Keratinocyte (primary cell): ENCODE measurements around the gene HOXD4. TPM values are rescaled to one million over a fixed set of nuclear protein-coding genes. Genes with fewer than 3 reads are reported as not detected.

ENCODE experiments used
- DNase-seq: peaks from one replicate; pipeline ENCODE4 v3.0.0-alpha.2; 2011; ENCODE audit warnings: low read depth, missing footprints, low spot score
- FAIRE-seq: peaks from 2 replicates; lab custom pipeline; 2011; peaks lifted over from hg19 to GRCh38; lab: Jason Lieb, UNC
- H2AFZ ChIP-seq: 2 replicates; pipeline ENCODE4 v1.6.0; 2012; ENCODE audit warnings: low read length, control low read depth, inconsistent platforms; ENCODE audit not compliant: control insufficient read depth
- H3K27ac ChIP-seq: 2 replicates; pipeline ENCODE4 v1.5.1; 2011; ENCODE audit warnings: low read length; ENCODE audit not compliant: control insufficient read depth, insufficient read depth
- H3K27me3 ChIP-seq: 3 replicates; pipeline ENCODE4 v1.6.0; 2011; ENCODE audit warnings: low read length; ENCODE audit not compliant: control insufficient read depth, insufficient read depth; ENCODE audit errors: extremely low read depth
- H3K36me3 ChIP-seq, 2 experiments: 2 replicates in 1 of 2; 3 replicates in 1 of 2; pipeline ENCODE4 v1.5.1; 2011; ENCODE audit warnings: low read length in 2 of 2, mild to moderate bottlenecking in 1 of 2; ENCODE audit not compliant: control insufficient read depth in 2 of 2, insufficient read depth in 2 of 2; ENCODE audit errors: extremely low read depth in 1 of 2
- H3K4me1 ChIP-seq: 3 replicates; pipeline ENCODE4 v1.5.1; 2011; ENCODE audit warnings: low read length; ENCODE audit not compliant: control insufficient read depth, insufficient read depth; ENCODE audit errors: extremely low read depth
- H3K4me2 ChIP-seq: 3 replicates; pipeline ENCODE4 v1.6.0; 2011; ENCODE audit warnings: low read depth, low read length; ENCODE audit not compliant: control insufficient read depth, insufficient read depth; ENCODE audit errors: extremely low read depth
- H3K4me3 ChIP-seq, 3 experiments: fragments of 200-600 bp in 1 of 3; sonication (generic) in 1 of 3; 2 replicates in 2 of 3; 3 replicates in 1 of 3; pipeline ENCODE4 v1.5.1; 2011 to 2016; ENCODE audit warnings: low read length in 3 of 3, mild to moderate bottlenecking in 3 of 3, control low read depth in 2 of 3, inconsistent platforms in 1 of 3, low read depth in 1 of 3, mixed read lengths in 1 of 3, mixed run types in 1 of 3, moderate library complexity in 1 of 3; ENCODE audit not compliant: control insufficient read depth in 2 of 3, insufficient read depth in 2 of 3; ENCODE audit errors: extremely low read depth in 1 of 3
- H3K79me2 ChIP-seq: 2 replicates; pipeline ENCODE4 v1.6.0; 2012; ENCODE audit warnings: low read length; ENCODE audit not compliant: control insufficient read depth, insufficient read depth
- H3K9ac ChIP-seq: 3 replicates; pipeline ENCODE4 v1.6.0; 2011; ENCODE audit warnings: low read length; ENCODE audit not compliant: control insufficient read depth, insufficient read depth; ENCODE audit errors: extremely low read depth
- H3K9me1 ChIP-seq: 3 replicates; pipeline ENCODE4 v1.6.0; 2011; ENCODE audit warnings: low read length; ENCODE audit not compliant: control insufficient read depth, insufficient read depth; ENCODE audit errors: extremely low read depth
- H3K9me3 ChIP-seq: 2 replicates; pipeline ENCODE4 v1.5.1; 2012; ENCODE audit warnings: low read depth, low read length; ENCODE audit not compliant: control insufficient read depth
- H4K20me1 ChIP-seq: 3 replicates; pipeline ENCODE4 v1.6.0; 2011; ENCODE audit warnings: low read length; ENCODE audit not compliant: control insufficient read depth, insufficient read depth; ENCODE audit errors: extremely low read depth
- EZH2 ChIP-seq: IDR thresholded peaks from one replicate; pipeline ENCODE4 v1.6.1; 2012; ENCODE audit warnings: inconsistent platforms, mild to moderate bottlenecking, low read length, moderate library complexity
- dilution Hi-C: fragments of 300-500 bp; cut with MboI; formaldehyde crosslinking; loops from one replicate; pipeline ENCODE4 v1.7.0; 2020; ENCODE audit warnings: low sequenced_read_pairs; ENCODE audit not compliant: extremely low pct_ligation_motif_present
- polyA plus RNA-seq, 5 experiments: library from polyadenylated mRNA; depleted of rRNA in 3 of 5; stranded (reverse) in 3 of 5; stranded (forward) in 1 of 5; unstranded in 1 of 5; fragments of >200 nt; gene quantifications; 1 replicate in 1 of 5; 2 replicates in 3 of 5; 3 replicates in 1 of 5; pipeline versions ENCODE4 v1.2.1 to v1.2.3, GENCODE V29; 2011 to 2012; ENCODE audit warnings: missing spikeins in 2 of 5, low read depth in 1 of 5, low replicate concordance in 1 of 5
- TF ChIP-seq, protein P1 (sequence below), 3 experiments: IDR thresholded peaks in 1 of 3; conservative IDR thresholded peaks in 1 of 3; optimal IDR thresholded peaks in 1 of 3; 2 replicates in 2 of 3; 3 replicates in 1 of 3; pipeline versions ENCODE3 to v1.5.1; 2011; ENCODE audit warnings: low read length in 3 of 3, mild to moderate bottlenecking in 3 of 3, moderate library complexity in 2 of 3, control low read depth in 1 of 3, inconsistent platforms in 1 of 3; ENCODE audit not compliant: insufficient read depth in 2 of 3; ENCODE audit errors: extremely low read depth in 1 of 3

HOXD4 gene
- polyA plus RNA-seq, 1 donor (not counting 4 experiments of a cell fraction or from before 2014, with no cell fraction given), result not detected

DNA sequence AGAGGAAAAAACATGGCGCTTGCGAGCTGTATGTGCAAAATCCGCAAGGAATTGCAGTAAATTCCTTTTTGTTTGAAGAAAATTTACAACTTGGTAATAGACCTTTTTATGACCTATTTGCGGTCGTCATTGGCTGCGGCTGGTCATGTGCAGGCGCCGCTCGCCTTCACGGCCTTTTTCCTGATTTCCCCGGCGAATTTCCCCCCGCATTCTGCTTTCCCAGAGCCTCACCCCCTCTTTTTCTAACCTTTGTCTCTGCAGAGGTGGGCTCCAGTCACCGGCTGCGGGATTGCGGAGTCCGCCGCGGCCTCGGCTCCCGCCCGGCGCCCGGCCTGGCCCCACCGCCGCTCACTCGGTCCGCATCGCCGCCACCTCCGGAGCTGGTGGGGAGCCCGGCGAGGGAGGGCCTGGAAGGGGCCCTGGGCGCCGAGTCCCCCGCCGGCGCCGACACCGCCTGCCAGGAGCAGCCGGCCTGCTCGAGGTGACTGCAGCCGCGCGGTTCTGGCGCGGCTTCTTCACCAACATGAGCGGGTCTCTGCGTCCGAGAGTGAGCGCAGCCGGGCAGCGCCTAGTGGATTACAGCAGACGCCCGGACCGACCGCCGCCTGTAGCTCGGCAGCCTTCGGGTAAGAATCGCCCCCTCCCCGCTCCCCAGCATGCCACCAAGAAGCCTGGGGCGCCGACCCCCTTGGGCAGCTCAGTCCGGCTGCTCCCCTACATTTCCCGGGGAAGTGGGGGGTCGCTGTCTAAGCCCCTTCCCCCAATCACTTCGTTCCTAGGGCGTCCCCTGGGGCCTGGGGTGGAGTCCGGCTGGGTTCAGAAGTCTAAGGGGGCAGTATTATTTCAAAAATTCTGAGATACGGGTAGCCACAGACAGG lies 14.7 kb upstream of the HOXD4 start:
- H3K4me3 ChIP-seq, result peak overlapping the region in 1 of 3 experiments; percentile 26
- H3K27ac ChIP-seq, result no peak overlapping the region
- peaks cover 92% of the 10 kb centered on the region for H3K27me3 ChIP-seq
- peak overlapping the region; percentile 34 for H3K4me2 ChIP-seq
- no peak overlapping the region for H2AFZ ChIP-seq
- dilution Hi-C loops, result no loop called here
- DNase-seq (no peak), FAIRE-seq (no peak)
- no peaks in the 10 kb centered on the region for H3K79me2 ChIP-seq
- H3K9me1 ChIP-seq, result no peaks in the 10 kb centered on the region
- H3K4me1 ChIP-seq, result no peaks in the 10 kb centered on the region
- TF ChIP-seq, protein P1, sequence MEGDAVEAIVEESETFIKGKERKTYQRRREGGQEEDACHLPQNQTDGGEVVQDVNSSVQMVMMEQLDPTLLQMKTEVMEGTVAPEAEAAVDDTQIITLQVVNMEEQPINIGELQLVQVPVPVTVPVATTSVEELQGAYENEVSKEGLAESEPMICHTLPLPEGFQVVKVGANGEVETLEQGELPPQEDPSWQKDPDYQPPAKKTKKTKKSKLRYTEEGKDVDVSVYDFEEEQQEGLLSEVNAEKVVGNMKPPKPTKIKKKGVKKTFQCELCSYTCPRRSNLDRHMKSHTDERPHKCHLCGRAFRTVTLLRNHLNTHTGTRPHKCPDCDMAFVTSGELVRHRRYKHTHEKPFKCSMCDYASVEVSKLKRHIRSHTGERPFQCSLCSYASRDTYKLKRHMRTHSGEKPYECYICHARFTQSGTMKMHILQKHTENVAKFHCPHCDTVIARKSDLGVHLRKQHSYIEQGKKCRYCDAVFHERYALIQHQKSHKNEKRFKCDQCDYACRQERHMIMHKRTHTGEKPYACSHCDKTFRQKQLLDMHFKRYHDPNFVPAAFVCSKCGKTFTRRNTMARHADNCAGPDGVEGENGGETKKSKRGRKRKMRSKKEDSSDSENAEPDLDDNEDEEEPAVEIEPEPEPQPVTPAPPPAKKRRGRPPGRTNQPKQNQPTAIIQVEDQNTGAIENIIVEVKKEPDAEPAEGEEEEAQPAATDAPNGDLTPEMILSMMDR (optimal IDR thresholded peaks at IDR 0.05 in 1 of 3, IDR thresholded peaks at IDR 0.05 in 1 of 3, conservative IDR thresholded peaks at IDR 0.05 in 1 of 3; ENCODE audit: extremely low read depth in 1 of 3, insufficient read depth in 2 of 3, low read length in 3 of 3), result no peak
- TF ChIP-seq EZH2, result no peak
- peaks cover 8% of the 10 kb centered on the region for H3K9me3 ChIP-seq
- H4K20me1 ChIP-seq, result no peaks in the 10 kb centered on the region
- no peaks in the 10 kb centered on the region for H3K36me3 ChIP-seq
- no peak overlapping the region for H3K9ac ChIP-seq

- Histone ChIP-seq H3K9me1 (no peaks in the 10 kb centered on the region), H3K36me3 (no peaks in the 10 kb centered on the region), H3K4me3 (no peak overlapping the region), H3K27me3 (peaks cover 91% of the 10 kb centered on the region), H3K27ac (no peak overlapping the region), H4K20me1 (no peaks in the 10 kb centered on the region), H3K4me1 (no peaks in the 10 kb centered on the region), H3K4me2 (no peak overlapping the region), H3K79me2 (no peaks in the 10 kb centered on the region), H2AFZ (no peak overlapping the region), H3K9me3 (peaks cover 8% of the 10 kb centered on the region), H3K9ac (no peak overlapping the region)
- TF ChIP-seq, protein P1 (optimal IDR thresholded peaks at IDR 0.05 in 1 of 3, IDR thresholded peaks at IDR 0.05 in 1 of 3, conservative IDR thresholded peaks at IDR 0.05 in 1 of 3; ENCODE audit: extremely low read depth in 1 of 3, insufficient read depth in 2 of 3, low read length in 3 of 3), result no peak
- peak; percentile 73 for TF ChIP-seq EZH2
- FAIRE-seq (no peak), DNase-seq (no peak)
- dilution Hi-C loops, result no loop called here
Measured at GRCh38 chr2:176137252-176137580, 14.1 kb upstream of the HOXD4 start.
